ENCODE results near the gene CAMTA1. TPM values are rescaled to one million over a fixed set of nuclear protein-coding genes. Genes with fewer than 3 reads are reported as not detected.

Gene CAMTA1
- total and polyA plus RNA-seq, 9 of the 15 experiments (the other 6 are each of a cell fraction or from before 2014, with no cell fraction given): 43.9 to 161 (median 65.9) TPM

DNA sequence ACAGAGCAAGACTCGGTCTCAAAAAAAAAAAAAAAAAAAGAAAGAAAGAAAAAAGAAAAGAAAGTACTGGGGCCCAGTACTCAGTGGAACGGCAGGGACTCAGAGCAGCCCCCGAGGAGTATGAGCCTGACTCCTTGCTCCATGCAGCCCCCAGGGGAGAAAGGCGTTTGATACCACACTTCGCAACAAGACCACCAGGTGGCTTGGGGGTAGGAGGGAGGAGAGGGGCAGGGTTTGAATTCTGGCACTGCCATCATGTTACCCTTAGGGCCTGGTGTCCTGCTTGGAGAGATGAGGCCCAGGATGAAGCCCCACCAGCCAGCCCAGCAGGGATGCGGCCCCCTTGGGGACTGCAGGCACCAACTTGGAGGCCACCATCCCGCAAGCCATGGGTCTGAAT lies 664.5 kb downstream of the CAMTA1 start:
- DNase-seq (ENCODE audit: extremely low read depth in 1 of 4, low spot score in 3 of 4) (no peak), ATAC-seq (peak; percentile 30; the same call in 2 of the 3 replicates), FAIRE-seq (no peak)
- H2AFZ ChIP-seq (ENCODE audit: low read depth, low read length): no peak overlapping the region
- H3K79me2 ChIP-seq (ENCODE audit: control insufficient read depth, insufficient read depth, low read length): no peaks in the 10 kb centered on the region
- H3K27ac ChIP-seq (ENCODE audit: extremely low read depth, low read depth, low read length): no peak overlapping the region
- ChIA-PET POLR2A (interaction anchor here (0.6 kb wide), 1 partner anchor 267 kb away, joined by 3 read pairs; no protein-coding TSS in a partner anchor), CTCF (ENCODE audit: low intra/inter-chr PET ratio) (no interaction called here)
- no peaks in the 10 kb centered on the region for H3K36me3 ChIP-seq (ENCODE audit: control insufficient read depth, insufficient read depth, low read length)
- no peak overlapping the region for H3K4me3 ChIP-seq
- H4K20me1 ChIP-seq (replicated peaks; ENCODE audit: control insufficient read depth, insufficient read depth, low read length): peaks cover 10% of the 10 kb centered on the region; the same call in 1 of the 2 replicates
- no TSS peak for BruUV-seq (replicated peaks)
- no peak overlapping the region for H3K9ac ChIP-seq (ENCODE audit: insufficient read depth in 1 of 2, low read depth in 2 of 2, low read length in 2 of 2)
- intact Hi-C loops (cut with micrococcal nuclease): loop anchor here (10.0 kb wide), 1 partner anchor 195 kb away; no protein-coding TSS in a partner anchor
- H3K4me1 ChIP-seq (replicated peaks in 1 of 2; ENCODE audit: control insufficient read depth in 2 of 2, insufficient read depth in 2 of 2, low read length in 2 of 2): no peaks in the 10 kb centered on the region; a peak in 1 of 5 replicates
- no peak overlapping the region for H3K4me2 ChIP-seq (ENCODE audit: insufficient read depth, low read length)
- in situ Hi-C loops (cut with MboI): no loop called here
- no peaks in the 10 kb centered on the region for H3K9me3 ChIP-seq (replicated peaks; ENCODE audit: control insufficient read depth, insufficient read depth, low read depth, low read length)
- no peaks in the 10 kb centered on the region for H3K9me1 ChIP-seq (ENCODE audit: control insufficient read depth, insufficient read depth, low read length)
- 3% methylated on average over 7 of the region's 7 CpGs for WGBS (ENCODE audit: insufficient coverage, low coverage, missing lambda C conversion rate)
- peaks cover 11 to 58% of the 10 kb centered on the region in 2 experiments; a peak in 4 of 5 replicates for H3K27me3 ChIP-seq (ENCODE audit: control insufficient read depth in 2 of 2, insufficient read depth in 2 of 2, low read length in 2 of 2)
- TF ChIP-seq ZNF197 (CRISPR knock-in tag; IDR thresholded peaks at IDR 0.05; ENCODE audit: low read depth): no peak
- no peak for TF ChIP-seq POLR2G (IDR thresholded peaks at IDR 0.05; ENCODE audit: low read depth, low read length)
- TF ChIP-seq, protein P1, sequence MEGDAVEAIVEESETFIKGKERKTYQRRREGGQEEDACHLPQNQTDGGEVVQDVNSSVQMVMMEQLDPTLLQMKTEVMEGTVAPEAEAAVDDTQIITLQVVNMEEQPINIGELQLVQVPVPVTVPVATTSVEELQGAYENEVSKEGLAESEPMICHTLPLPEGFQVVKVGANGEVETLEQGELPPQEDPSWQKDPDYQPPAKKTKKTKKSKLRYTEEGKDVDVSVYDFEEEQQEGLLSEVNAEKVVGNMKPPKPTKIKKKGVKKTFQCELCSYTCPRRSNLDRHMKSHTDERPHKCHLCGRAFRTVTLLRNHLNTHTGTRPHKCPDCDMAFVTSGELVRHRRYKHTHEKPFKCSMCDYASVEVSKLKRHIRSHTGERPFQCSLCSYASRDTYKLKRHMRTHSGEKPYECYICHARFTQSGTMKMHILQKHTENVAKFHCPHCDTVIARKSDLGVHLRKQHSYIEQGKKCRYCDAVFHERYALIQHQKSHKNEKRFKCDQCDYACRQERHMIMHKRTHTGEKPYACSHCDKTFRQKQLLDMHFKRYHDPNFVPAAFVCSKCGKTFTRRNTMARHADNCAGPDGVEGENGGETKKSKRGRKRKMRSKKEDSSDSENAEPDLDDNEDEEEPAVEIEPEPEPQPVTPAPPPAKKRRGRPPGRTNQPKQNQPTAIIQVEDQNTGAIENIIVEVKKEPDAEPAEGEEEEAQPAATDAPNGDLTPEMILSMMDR (IDR thresholded peaks at IDR 0.05 in 2 of 3, conservative IDR thresholded peaks at IDR 0.05 in 1 of 3; ENCODE audit: insufficient read depth in 2 of 3, low read depth in 1 of 3, low read length in 3 of 3): peak in 1 of 3 experiments; percentile 34; a peak in 1 of 6 replicates
